Measurements from ENCODE around the gene RALB.

Gene RALB

GRCh38 chr2:120208381-120209353 lies 44.0 kb upstream of the RALB start:
- TF ChIP-seq, protein P1, sequence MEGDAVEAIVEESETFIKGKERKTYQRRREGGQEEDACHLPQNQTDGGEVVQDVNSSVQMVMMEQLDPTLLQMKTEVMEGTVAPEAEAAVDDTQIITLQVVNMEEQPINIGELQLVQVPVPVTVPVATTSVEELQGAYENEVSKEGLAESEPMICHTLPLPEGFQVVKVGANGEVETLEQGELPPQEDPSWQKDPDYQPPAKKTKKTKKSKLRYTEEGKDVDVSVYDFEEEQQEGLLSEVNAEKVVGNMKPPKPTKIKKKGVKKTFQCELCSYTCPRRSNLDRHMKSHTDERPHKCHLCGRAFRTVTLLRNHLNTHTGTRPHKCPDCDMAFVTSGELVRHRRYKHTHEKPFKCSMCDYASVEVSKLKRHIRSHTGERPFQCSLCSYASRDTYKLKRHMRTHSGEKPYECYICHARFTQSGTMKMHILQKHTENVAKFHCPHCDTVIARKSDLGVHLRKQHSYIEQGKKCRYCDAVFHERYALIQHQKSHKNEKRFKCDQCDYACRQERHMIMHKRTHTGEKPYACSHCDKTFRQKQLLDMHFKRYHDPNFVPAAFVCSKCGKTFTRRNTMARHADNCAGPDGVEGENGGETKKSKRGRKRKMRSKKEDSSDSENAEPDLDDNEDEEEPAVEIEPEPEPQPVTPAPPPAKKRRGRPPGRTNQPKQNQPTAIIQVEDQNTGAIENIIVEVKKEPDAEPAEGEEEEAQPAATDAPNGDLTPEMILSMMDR (IDR thresholded peaks at IDR 0.05; ENCODE audit: low read depth, low read length) = no peak
- H3K4me3 ChIP-seq (ENCODE audit: low read depth, low read length) = no peak overlapping the region
- DNase-seq (ENCODE audit: low read depth, low spot score) = no peak
- in situ Hi-C loops (cut with HindIII; ENCODE audit: low sequenced_read_pairs) = no loop called here

GRCh38 chr2:120209427-120210269 lies 43.0 kb upstream of the RALB start:
- no peak overlapping the region for H3K4me3 ChIP-seq (ENCODE audit: low read depth, low read length)
- no peak for DNase-seq (ENCODE audit: low read depth, low spot score)
- TF ChIP-seq, protein P1 (IDR thresholded peaks at IDR 0.05; ENCODE audit: low read depth, low read length) = no peak
- in situ Hi-C loops (cut with HindIII; ENCODE audit: low sequenced_read_pairs) = no loop called here

- DNase-seq (ENCODE audit: low read depth, low spot score) = no peak
- no peak overlapping the region for H3K4me3 ChIP-seq (ENCODE audit: low read depth, low read length)
- TF ChIP-seq, protein P1 (IDR thresholded peaks at IDR 0.05; ENCODE audit: low read depth, low read length) = no peak
- in situ Hi-C loops (cut with HindIII; ENCODE audit: low sequenced_read_pairs) = no loop called here
These were observed 42.4 kb upstream of the RALB start for GRCh38 chr2:120210270-120210693.

DNA sequence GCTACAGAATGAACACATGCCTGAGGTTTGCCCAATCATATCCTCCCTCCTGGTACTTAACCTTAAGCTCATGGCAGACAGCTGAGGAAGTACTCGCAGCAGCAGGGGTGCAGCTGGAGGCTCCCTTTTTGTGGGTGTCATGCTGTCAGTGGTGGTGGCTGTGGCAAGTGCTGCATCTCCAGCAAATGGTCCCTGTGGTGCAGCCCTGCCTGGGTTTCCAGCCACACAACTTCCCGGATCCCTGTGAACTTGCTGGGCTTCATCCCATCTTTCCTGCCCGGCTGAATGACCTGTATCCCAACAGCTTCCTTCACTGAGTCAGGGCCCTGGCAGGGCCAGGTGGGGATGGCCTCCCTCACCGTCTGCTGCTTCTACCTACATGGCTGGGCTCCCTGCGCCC lies 34.5 kb upstream of the RALB start:
- DNase-seq (ENCODE audit: low read depth, low spot score) = no peak
- in situ Hi-C loops (cut with HindIII; ENCODE audit: low sequenced_read_pairs) = no loop called here
- TF ChIP-seq, protein P1 (IDR thresholded peaks at IDR 0.05; ENCODE audit: low read depth, low read length) = no peak
- no peak overlapping the region for H3K4me3 ChIP-seq (ENCODE audit: low read depth, low read length)

GRCh38 chr2:120219291-120219690 lies 33.4 kb upstream of the RALB start:
- in situ Hi-C loops (cut with HindIII; ENCODE audit: low sequenced_read_pairs) = no loop called here

DNA sequence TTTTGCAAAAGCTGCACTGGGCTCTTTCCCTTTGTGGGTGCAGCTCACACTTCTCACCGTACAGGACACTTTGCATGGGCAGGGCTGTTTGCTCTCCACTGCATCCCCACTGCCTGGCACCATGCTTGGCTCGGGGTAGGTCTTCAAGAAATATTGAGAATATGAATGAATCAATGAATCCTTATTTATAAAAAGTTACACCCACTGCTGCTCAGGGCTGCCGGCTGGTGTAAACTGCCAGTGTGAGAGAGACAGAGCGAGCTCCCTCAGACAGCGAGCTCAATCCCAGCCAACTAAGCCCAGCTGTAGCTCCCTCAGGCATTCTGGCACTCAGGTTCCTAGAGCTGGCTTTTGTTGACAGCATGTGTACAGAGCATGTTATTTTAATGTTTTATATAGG lies 32.9 kb upstream of the RALB start:
- no peak overlapping the region for H3K4me3 ChIP-seq (ENCODE audit: low read depth, low read length)
- DNase-seq (ENCODE audit: low read depth, low spot score) = no peak
- in situ Hi-C loops (cut with HindIII; ENCODE audit: low sequenced_read_pairs) = no loop called here
- TF ChIP-seq, protein P1 (IDR thresholded peaks at IDR 0.05; ENCODE audit: low read depth, low read length) = no peak

More at GRCh38 chr2:120219291-120219690, 33.4 kb upstream of the RALB start:
- no peak overlapping the region for H3K4me3 ChIP-seq (ENCODE audit: low read depth, low read length)
- no peak for DNase-seq (ENCODE audit: low read depth, low spot score)
- TF ChIP-seq, protein P1 (IDR thresholded peaks at IDR 0.05; ENCODE audit: low read depth, low read length) = no peak

Measured in astrocyte of the spinal cord (primary cell).